Heart right ventricle (tissue), 16 donors: ENCODE data around the gene CXCR3. TPM values are rescaled to one million over a fixed set of nuclear protein-coding genes. Genes with fewer than 3 reads are reported as not detected.

Experiments used
- ATAC-seq, 8 donors: fragments of 200-7000 bp; cut with Tn5 transposase; one replicate each; pipeline ENCODE4 v1.9.1; 2020; ENCODE audit warnings: mild to moderate bottlenecking in 8 of 8, moderate library complexity in 8 of 8, moderate number of reproducible peaks in 1 of 8
- DNase-seq, 2 donors: peaks; one replicate each; pipeline ENCODE4 v3.0.0-alpha.2; 2020
- H3K27ac ChIP-seq, 10 donors: fragments of 200-600 bp; sonication (generic) in 2 of 10; one replicate each; pipeline versions ENCODE4 v1.5.0 to v1.8.0; 2020 to 2022; ENCODE audit warnings: mild to moderate bottlenecking in 3 of 10
- H3K27me3 ChIP-seq, 7 donors: fragments of 200-600 bp; one replicate each; pipeline ENCODE4 v1.8.0; 2021 to 2022; ENCODE audit warnings: mild to moderate bottlenecking in 2 of 7
- H3K36me3 ChIP-seq, 9 donors: fragments of 200-600 bp; sonication (generic) in 1 of 9; one replicate each; pipeline versions ENCODE4 v1.5.0 to v1.8.0; 2020 to 2022; ENCODE audit warnings: mild to moderate bottlenecking in 2 of 9
- H3K4me1 ChIP-seq, 9 donors: fragments of 200-600 bp; sonication (generic) in 1 of 9; one replicate each; pipeline versions ENCODE4 v1.5.0 to v1.8.0; 2020 to 2022; ENCODE audit warnings: mild to moderate bottlenecking in 4 of 9
- H3K4me3 ChIP-seq, 10 donors: fragments of 200-600 bp; sonication (generic) in 2 of 10; one replicate each; pipeline versions ENCODE4 v1.5.0 to v1.8.0; 2020 to 2022; ENCODE audit warnings: mild to moderate bottlenecking in 7 of 10, moderate library complexity in 2 of 10
- H3K9me3 ChIP-seq, 11 donors: fragments of 200-600 bp in 10 of 11; sonication (generic) in 2 of 11; one replicate each; pipeline versions ENCODE4 v1.5.0 to v1.8.0; 2013 to 2022; ENCODE audit warnings: mild to moderate bottlenecking in 2 of 11, control low read depth in 1 of 11, moderate library complexity in 1 of 11
- WGBS, 2 donors: extraction: QIAGEN DNeasy Blood & Tissue Kit; methylation state at CpG; one replicate each; pipeline ENCODE4 v1.1.7; 2013; ENCODE audit warnings: inconsistent platforms in 1 of 2; 5-methylcytosine and 5-hydroxymethylcytosine counted together
- intact Hi-C, 10 donors: fragments of 100-400 bp; cut with DNase I; formaldehyde crosslinking; loops; one replicate each; pipeline versions ENCODE4 v1.11.1 to v1.14.2; 2022
- polyA plus RNA-seq, 2 donors: library from polyadenylated mRNA; stranded (reverse); fragments of 200-250 nt; gene quantifications; one replicate each; pipeline ENCODE4 v1.2.3, GENCODE V29; 2013
- total RNA-seq, 10 donors: library from RNA; stranded (reverse); fragmentation: NEBNext Ultra II Directional in 3 of 10; extraction: Animal tissue kit (Norgen Biotek cat#: 25700) in 3 of 10; gene quantifications; one replicate each; pipeline versions ENCODE4 v1.2.1 to v1.2.4, GENCODE V29; 2021 to 2023
- TF ChIP-seq, protein P1 (sequence below), 9 donors: fragments of 200-600 bp; sonication (generic) in 2 of 9; IDR thresholded peaks; one replicate each; pipeline versions ENCODE4 v1.5.0 to v1.8.0; 2021 to 2022; ENCODE audit warnings: antibody characterized with exemption in 9 of 9, mild to moderate bottlenecking in 5 of 9, moderate library complexity in 1 of 9
- donor health status: Arrhythmogenic right ventricular cardiomyopathy.
- donor health status: ischemic (EF 13 %, LVEDD 7.1; RV severe dilation, severe dysfunction).
- donor health status: healthy with polysubstance abuse.
- donor health status: DM: no; HTN: yes; CAD: no.
- donor health status: DM: no; HTN: no; CAD: no.
- donor health status: ischemic (EF 25% LVEDD 6.9; RV normal size, moderate dysfunction).
- donor health status: ischemic (EF 25% LVEDD 5.7; RV mildly dilated, moderate dysfunction).
- donor health status: healthy.
- donor health status: DM: yes; HTN: yes; CAD: no.
- donor health status: Ischemic cardiomyopathy.
- donor health status: ischemic (EF 35%, LVEDD 5.7; RV mildly dilated, moderate dysfunction).
- donor health status: nonischemic (EF 11% LVEDD 7.7; RV severe dilation, severe dysfunction).
- donor health status: DM: yes; HTN: yes; CAD: no.
- donor health status: PGD.
- donor health status: ischemic (EF 29% LVEDD 5.4; RV normal size, mild dysfunction).
- donor health status: nonischemic (EF 23%, LVEDD 6.1; RV moderate dilation, normal function).

Gene CXCR3
- total and polyA plus RNA-seq, 12 donors = 0.10 to 2.7 (median 0.24) TPM; not detected in 6

DNA sequence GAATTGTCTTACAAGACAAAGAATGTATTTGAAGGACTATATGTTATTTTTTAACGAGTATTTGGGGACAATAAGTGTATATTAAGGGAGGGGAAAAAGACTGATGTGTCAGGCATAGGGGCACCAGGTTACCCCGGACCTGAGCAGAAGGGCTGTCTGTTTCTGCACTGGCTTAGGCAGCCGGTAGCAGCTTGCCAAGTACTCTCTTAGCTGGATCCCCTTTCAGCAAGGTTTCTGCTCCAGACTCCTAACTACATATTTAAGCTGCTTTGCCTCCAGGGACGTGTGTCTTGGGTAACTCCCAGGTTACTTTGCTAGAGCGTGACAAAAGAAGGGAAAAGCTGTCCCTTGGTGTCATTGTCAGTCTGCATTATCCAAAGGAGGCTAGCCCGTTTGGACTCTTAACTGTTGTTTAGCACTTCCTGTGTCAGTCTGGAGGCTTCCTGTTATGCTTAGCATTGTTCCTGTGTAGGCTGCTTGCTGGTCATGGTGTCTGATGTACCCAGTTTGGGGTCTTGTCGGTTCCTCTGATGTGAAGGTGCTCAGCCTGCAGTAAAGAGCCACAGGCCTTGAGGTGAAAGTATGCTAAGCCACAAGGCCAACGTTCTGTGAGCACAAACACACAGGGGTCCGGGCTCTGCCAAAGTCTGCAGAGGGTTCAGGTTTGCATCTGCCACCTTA lies 11.6 kb downstream of the CXCR3 start:
- TF ChIP-seq, protein P1, sequence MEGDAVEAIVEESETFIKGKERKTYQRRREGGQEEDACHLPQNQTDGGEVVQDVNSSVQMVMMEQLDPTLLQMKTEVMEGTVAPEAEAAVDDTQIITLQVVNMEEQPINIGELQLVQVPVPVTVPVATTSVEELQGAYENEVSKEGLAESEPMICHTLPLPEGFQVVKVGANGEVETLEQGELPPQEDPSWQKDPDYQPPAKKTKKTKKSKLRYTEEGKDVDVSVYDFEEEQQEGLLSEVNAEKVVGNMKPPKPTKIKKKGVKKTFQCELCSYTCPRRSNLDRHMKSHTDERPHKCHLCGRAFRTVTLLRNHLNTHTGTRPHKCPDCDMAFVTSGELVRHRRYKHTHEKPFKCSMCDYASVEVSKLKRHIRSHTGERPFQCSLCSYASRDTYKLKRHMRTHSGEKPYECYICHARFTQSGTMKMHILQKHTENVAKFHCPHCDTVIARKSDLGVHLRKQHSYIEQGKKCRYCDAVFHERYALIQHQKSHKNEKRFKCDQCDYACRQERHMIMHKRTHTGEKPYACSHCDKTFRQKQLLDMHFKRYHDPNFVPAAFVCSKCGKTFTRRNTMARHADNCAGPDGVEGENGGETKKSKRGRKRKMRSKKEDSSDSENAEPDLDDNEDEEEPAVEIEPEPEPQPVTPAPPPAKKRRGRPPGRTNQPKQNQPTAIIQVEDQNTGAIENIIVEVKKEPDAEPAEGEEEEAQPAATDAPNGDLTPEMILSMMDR (IDR thresholded peaks at IDR 0.05) = no peak
- no peak overlapping the region for H3K4me3 ChIP-seq
- WGBS, 2 donors = 44 to 47% methylated on average over 9 of the region's 9 CpGs
- no peaks in the 10 kb centered on the region for H3K27me3 ChIP-seq
- peaks cover 0 to 15% (median 0%) of the 10 kb centered on the region in 11 donors for H3K9me3 ChIP-seq
- ATAC-seq (peak in 1 of 8 donors; percentile 25), DNase-seq (no peak)
- H3K36me3 ChIP-seq = peaks cover 0 to 83% (median 28%) of the 10 kb centered on the region in 9 donors
- intact Hi-C loops = loop anchor here in 1 of 10 donors (10.0 kb wide), 1 partner anchor 62 kb away; no protein-coding TSS in a partner anchor
- H3K4me1 ChIP-seq = peaks cover 0 to 17% (median 6%) of the 10 kb centered on the region in 9 donors
- peak overlapping the region in 1 of 10 donors; percentile 41 for H3K27ac ChIP-seq

DNA sequence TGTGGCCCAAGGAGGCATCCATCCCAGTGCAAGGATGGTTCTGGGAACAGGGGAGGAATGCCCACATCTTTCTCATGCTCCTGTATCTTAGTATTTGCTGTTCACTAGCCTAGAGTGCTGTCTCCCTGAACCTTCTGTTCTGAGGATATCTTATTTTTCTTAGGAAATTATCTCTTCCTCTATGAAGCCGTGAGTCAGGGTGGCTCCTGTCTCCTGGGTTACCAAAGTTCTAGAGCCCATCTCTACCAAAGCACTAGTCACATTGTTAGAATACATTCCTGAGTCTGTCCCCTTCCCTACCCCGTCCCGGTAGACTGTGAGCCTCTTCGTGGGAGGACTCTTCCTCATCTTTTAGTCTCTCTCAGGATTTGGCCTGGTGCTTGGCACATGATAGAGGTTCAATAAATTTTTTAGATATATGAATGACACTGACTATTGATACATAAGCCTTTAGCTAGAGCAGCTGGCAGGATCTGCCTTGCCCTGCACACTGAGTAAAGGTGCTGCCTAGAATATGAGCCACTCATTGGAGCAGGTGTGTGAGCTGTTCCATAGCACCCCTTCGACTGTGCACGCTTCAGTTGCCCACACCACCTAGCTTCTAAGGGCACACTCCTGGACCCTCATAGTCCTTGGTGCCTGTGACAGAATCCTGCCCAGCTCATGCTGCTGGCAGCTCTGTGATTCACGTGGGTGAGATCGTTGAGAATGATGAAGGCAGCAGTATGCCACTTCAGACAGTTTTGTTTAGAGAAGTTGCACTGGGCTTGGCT lies 13.3 kb downstream of the CXCR3 start:
- no peak overlapping the region for H3K4me3 ChIP-seq
- no peak for DNase-seq
- H3K27me3 ChIP-seq = no peaks in the 10 kb centered on the region
- peaks cover 0 to 81% (median 20%) of the 10 kb centered on the region in 9 donors for H3K36me3 ChIP-seq
- peaks cover 0 to 17% (median 6%) of the 10 kb centered on the region in 9 donors for H3K4me1 ChIP-seq
- TF ChIP-seq, protein P1 (IDR thresholded peaks at IDR 0.05) = no peak
- H3K9me3 ChIP-seq = peaks cover 0 to 15% (median 0%) of the 10 kb centered on the region in 11 donors
- intact Hi-C loops = loop anchor here in 1 of 10 donors (10.0 kb wide), 1 partner anchor 60 kb away; no protein-coding TSS in a partner anchor
- ATAC-seq = peak in 1 of 8 donors; percentile 52
- H3K27ac ChIP-seq = no peak overlapping the region
- 88 to 89% methylated on average over 8 of the region's 8 CpGs for WGBS, 2 donors

DNA sequence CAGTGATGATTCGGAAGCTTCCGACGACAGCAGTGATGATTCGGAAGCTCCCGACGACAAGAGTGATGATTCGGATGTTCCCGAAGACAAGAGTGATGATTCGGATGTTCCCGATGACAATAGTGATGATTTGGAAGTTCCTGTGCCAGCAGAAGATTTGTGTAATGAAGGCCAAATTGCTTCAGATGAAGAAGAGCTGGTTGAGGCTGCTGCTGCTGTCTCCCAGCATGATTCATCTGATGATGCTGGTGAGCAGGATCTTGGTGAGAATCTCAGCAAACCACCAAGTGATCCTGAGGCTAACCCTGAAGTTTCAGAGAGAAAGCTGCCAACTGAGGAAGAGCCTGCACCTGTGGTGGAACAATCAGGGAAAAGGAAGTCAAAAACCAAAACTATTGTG lies 14.2 kb downstream of the CXCR3 start:
- WGBS, 2 donors = 85 to 89% methylated on average over 10 of the region's 10 CpGs

More for the DNA sequence above, 14.2 kb downstream of the CXCR3 start:
- TF ChIP-seq, protein P1 (IDR thresholded peaks at IDR 0.05) = no peak
- ATAC-seq (no peak), DNase-seq (no peak)
- peaks cover 0 to 17% (median 6%) of the 10 kb centered on the region in 9 donors for H3K4me1 ChIP-seq
- no peak overlapping the region for H3K4me3 ChIP-seq
- no peak overlapping the region for H3K27ac ChIP-seq
- H3K9me3 ChIP-seq = peaks cover 0 to 15% (median 0%) of the 10 kb centered on the region in 11 donors
- intact Hi-C loops = loop anchor here in 1 of 10 donors (10.0 kb wide), 1 partner anchor 59 kb away; no protein-coding TSS in a partner anchor
- H3K36me3 ChIP-seq = peaks cover 0 to 81% (median 13%) of the 10 kb centered on the region in 9 donors
- H3K27me3 ChIP-seq = no peaks in the 10 kb centered on the region
